HG03521 (cell line): ENCODE data around the gene PSEN1.

ENCODE experiments used
- ATAC-seq: cut with Tn5 transposase; IDR thresholded peaks from one replicate; pipeline ENCODE4 v1.9.1; 2021; ENCODE audit warnings: mild to moderate bottlenecking, moderate library complexity; ENCODE audit not compliant: unreplicated experiment

Gene PSEN1

DNA sequence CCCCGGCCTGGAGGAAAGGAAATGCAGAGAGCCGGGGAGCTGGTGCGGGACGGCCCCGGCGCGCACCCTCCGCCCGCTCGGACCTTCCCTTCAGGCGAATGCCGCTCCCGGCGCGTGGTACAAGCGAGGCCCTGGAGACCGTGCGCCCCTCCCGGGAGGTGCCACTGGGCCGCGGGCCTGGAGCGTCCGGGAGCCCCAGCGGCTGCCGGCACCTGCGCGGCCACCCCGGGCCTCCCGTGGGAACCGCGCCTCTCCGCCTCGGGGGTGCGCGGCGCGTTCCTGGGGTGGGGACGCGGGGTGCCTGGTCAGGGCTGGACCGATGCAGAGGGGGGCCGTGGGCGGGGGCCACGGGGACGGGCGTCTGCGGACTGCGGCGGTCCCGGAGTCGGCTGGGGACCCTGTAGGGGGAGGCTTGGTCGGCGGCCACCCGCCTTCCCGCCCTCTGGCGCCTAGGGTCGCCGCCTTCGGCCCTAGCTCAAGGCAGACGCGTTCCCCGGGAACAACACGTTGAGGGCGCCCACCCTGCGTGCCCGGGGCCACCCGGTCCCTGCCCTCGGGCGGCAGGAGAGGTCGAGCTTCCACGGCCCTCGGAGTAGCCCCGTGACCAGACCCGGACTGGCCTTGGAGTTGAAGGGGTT lies 101.6 kb downstream of the PSEN1 start:
- ATAC-seq: no peak

GRCh38 chr14:73238424-73238852 lies 102.1 kb downstream of the PSEN1 start:
- no peak for ATAC-seq

DNA sequence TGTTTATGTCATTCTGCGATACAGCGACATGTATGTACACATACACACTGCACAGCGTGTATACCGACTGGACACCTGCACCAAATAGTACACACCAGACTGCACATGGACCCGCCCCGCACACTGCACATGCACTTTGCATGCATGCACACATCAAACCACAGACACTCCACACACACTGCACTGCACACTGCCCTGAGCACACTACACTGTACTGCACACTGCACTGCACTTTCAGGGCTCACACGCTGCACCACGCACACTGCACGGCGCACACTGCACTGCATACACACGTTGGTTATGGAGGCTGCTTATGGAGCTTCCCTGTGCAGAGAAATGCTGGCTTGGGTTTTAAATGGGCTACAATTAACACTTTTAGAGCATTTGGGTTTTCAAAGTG lies 102.6 kb downstream of the PSEN1 start:
- no peak for ATAC-seq

GRCh38 chr14:73239393-73240241 lies 103.3 kb downstream of the PSEN1 start:
- ATAC-seq: no peak

DNA sequence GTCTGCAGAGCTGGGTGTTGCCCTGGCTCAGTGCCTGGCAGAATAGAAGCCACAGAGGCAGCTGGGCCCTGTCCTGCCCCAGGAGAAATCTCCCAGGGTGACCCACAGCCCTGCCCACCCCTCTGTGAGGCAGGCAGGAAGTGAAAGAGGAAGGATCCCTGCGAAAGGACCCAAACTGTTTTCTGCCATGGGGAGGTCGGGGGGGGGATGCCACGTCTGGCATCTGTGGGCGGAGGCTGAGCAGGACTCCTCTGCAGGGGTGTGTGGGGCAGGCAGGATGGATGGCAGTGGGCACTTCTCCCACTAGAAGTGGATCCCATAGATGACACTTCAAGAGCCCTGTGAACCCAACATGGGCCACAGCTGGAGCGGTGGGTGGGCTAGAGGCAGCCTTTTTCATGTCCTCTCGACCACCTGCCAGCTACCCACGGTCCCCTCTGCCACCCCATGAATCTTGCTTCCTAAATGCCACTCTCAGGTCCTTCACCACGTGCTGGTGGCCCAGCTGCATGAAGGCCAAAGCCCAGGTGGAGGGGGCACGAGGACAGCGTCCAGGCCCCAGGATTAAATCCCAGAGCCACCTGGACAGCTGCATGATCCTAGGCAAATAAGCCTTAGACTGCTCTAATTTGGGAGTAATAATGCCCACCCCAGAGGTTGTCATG lies 104.6 kb downstream of the PSEN1 start:
- ATAC-seq: no peak

DNA sequence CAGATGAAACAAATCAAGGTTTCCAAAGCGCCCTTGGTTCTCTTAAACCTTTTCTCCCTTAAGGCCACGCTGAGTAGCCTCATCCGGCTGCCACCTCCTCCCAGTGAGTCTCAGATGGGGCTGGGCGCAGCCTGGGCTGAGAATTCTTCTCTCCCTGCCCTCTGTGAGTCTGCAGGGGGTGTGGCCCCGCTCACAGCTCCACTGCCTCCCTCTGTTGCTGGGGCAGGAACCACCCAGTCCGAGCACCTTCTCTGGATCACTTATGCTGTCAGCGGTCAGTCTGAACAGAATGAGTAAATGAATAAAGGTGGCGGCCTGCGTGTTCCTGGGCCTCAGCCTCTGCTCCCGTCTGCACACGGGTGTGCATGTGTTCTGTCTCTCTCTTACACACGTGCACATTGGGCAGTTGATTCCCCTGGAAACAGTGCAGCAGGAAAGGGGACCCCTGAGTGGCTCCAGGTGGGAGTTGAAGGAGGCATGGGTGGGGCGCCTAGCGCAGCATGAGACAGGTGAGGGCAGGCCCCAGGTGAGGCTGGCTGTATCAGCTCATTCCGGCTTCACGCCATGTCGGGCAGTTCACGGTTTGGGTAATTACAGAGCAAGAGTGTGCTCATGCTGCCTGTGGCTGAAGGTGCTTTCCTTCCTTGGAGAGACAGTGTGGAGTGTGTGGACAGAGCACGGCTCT lies 105.3 kb downstream of the PSEN1 start:
- ATAC-seq: no peak

DNA sequence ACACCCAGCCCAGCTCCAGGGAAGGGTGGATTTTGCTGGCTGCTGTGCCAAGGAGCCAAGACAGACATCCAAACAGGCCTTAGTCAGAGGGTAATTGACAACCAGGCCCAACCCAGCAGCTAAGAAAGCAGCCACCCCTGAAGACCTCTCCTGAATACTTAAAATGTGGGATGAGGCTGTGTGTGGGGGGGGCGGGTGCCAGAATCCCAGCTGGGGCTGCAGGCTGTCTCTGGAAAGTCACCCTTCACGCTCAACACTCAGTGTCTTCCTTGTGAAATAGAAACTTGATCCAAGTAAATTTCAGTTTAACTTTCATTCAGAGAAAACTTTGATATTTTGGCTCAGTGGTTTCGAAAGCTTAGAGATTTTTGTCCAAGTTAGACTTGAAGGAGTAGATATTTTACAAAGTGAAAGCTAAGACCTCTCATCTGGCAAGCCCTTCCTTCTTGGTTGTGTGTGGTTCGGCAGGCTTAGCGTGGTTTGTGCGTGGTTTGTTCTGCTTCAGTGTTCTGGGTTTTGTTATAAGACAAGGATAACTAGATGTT lies 106.1 kb downstream of the PSEN1 start:
- no peak for ATAC-seq

GRCh38 chr14:73243341-73243740 lies 107.0 kb downstream of the PSEN1 start:
- no peak for ATAC-seq

DNA sequence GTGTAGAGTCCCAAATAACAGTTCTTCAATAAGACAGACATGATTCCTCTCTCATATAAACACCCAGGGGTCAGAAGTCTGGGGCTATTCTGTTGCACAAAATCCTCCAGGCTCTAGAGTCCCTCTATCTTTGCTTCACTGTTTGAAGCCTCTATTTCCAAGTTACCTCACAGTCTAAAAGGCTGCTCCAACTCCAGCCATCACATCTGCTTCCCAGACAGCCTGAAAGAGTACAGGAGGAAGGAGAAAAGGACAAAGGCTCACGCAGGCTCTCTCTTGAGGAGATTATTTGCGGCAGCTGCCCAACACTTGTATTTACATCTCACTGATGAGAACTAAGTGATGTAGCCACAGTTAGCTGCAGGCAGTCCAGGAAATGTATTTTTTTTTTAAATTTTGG lies 107.4 kb downstream of the PSEN1 start:
- ATAC-seq: no peak

DNA sequence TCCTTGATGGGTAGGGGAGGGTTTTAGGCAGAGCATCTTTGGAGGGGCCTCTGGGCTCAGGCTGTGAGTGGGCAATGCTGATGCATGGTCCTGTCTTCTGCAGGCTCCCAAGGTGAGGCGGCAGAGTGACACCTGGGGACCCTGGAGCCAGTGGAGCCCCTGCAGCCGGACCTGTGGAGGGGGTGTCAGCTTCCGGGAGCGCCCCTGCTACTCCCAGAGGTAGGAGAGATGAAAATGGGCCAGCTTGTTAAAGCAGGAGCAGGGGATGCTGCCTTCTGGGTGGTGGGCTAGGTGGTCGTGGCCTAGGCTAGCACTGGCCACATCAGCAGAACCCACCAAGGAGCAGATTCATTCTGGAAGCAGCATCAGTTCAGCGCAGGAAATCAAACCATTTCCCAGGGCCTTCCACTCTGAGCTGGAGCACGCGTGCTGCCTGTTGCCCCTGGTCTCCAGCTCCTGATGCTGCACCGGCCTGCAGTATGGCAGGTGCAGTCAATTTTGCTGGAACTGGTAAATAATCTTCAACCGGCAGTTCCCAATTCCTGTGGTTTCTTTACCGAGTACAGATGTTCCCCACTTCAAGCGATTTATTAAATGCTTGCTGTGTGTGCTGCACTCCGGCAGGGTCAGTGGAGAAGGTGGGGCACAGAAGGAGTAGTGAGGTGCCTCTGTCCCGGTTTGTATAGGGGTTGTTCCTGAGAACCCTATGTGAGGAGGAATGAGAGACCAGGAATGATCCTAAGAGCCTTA lies 108.4 kb downstream of the PSEN1 start:
- ATAC-seq: no peak

DNA sequence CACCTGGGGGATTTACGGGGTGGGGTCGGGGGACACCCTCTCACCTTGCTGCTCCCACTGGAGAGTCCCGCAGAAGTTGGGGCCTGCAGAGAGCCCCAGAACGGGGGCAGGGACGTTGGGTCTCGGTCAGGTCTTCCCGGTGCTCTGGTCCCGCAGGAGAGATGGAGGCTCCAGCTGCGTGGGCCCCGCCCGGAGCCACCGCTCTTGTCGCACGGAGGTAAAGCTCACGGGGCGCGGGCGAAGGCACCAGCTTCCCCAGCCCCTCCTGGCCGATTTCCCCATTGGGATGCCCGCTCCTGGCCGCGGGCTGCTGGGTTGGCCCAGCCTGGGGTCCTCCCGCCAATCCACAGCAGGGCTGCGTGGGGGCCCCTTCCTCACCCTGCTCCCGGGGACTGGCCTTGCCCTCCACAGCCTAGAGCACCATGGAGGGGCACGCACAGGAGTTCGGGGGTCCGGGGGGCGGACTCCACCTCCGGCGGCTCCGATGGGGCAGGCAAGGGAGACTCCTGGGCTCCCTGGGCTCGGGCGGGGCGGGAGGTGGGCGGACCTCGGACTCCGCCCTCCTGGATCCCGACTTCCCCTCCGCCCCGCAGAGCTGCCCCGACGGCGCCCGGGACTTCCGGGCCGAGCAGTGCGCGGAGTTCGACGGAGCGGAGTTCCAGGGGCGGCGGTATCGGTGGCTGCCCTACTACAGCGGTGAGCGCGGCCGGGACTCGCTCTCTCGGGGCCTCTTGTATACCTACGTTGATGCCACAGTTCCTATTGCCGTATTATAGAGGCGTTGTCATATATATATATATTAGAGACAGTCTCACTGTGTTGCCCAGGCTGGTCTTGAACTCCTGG lies 109.4 kb downstream of the PSEN1 start:
- ATAC-seq: no peak

DNA sequence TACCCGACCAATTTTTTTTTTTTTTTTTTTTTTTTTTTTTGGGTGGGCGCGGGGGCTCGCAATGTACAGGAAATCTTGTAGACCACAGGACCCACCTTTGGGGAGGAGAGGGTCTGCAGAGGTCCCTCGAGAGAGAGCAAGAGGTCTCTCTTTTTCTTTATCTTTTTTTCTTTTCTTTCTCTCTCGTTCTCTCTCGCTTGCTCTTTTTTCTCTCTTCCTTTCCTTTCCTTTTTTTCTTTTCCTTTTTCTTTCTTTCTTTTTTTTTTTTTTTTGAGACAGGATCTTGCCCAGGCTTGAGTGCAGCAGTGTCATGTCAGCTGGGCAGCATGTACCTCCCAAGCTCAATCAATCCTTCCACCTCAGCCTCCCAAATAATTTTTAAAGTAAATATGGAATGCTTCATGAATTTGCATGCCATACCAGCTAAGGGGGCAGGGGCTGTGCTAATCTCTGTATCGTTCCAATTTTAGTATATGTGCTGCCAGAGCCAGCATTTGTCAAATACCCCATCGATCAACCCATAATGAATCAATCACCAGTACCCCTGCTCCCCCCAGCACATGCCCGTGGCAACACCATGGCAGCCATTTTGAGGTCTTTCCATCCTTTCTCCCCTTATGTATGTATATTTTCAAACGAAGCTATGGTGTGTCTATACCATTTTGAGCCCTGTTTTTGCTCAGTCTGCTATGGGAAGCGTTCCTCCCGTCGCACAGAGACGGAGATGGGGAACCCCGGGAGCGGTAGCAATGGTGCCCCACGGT lies 110.3 kb downstream of the PSEN1 start:
- no peak for ATAC-seq

- ATAC-seq: no peak
These were observed 112.0 kb downstream of the PSEN1 start for GRCh38 chr14:73248108-73248868.

DNA sequence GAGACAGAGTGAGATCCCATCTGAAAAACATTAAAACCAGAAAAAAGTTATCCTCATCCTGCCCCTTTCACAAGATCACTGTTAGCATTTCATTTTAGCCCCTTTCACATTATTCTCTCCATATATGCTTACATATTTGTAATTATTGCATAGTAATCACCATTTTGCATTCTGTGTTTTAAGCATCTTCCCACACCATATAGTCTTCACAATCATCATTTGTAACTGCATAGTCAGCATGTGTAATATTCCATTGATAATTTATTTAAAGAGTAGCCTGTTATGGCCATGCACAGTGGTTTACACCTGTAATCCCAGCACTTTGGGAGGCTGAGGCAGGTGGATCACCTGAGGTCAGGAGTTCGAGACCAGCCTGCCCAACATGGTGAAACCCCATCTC lies 112.8 kb downstream of the PSEN1 start:
- no peak for ATAC-seq

DNA sequence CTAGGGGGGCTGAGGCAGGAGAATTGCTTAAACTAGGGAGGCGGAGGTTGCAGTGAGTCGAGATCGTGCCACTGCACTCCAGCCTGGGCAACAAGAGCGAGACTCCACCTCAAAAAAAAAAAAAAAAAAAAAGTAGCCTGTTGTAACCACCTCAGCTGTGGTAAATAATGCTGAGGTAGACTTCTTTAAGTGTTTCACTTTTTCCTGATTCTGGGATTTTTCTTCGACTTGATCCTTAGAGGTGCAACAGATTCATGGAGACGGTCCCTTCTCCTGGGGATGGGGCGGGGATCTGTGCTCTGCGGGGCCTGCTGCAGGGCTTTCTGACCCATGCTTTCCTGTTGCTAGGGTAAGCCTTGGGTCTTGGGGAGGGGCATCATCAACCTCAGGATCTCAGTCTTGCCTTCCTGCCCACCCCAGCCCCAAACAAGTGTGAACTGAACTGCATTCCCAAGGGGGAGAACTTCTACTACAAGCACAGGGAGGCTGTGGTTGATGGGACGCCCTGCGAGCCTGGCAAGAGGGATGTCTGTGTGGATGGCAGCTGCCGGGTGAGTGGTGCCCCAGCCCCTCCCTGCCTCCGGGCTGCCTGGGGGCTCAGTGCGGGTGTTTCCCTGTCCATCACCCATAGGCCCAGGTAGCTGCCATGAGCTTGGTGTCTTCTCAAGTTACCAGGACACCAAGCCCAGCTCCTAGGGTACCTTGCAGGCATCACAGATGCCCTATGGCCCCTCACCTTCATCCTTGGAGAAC lies 113.4 kb downstream of the PSEN1 start:
- no peak for ATAC-seq

DNA sequence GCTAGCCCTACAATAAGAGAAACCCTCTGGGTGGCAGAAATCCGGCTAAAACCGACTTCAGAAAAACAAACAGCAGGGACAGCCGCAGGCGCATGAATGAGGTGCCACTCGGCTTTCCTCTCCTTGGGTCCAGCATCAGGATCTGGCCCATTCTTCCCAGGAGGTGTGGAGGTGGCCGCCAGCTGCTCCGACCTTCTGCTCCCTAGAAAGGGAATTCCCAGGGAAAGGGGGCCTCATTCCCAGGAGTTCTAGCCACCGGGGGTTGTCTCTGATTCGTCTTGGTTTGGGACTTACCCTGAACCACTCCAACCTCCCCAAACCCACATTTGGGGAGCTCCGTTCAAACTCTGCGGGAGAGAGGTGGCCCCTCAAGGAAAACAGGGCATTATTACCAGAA lies 114.0 kb downstream of the PSEN1 start:
- ATAC-seq: no peak

GRCh38 chr14:73250781-73251500 lies 114.6 kb downstream of the PSEN1 start:
- ATAC-seq: no peak
